Nucleus accumbens (tissue), 56 donors: Measurements from ENCODE around the gene PRDX1.

ENCODE experiments used
- DNase-seq, 56 donors: peaks; one replicate each; lab custom pipeline; 2025; lab: John Stamatoyannopoulos, UW

The PRDX1 gene

GRCh38 chr1:45521413-45522323 lies at the start of gene PRDX1:
Gene PRDX1, minus strand, starts transcription at chr1:45521884. Its CDS starts 2,841 bp downstream, at chr1:45519043.
- peak; percentile 79 to 98 (median 94) for DNase-seq

GRCh38 chr1:45570631-45571030 lies 48.9 kb upstream of the PRDX1 start:
- no peak for DNase-seq

- DNase-seq = peak in 49 of 56 donors; percentile 6 to 79 (median 48)
These were observed 48.4 kb upstream of the PRDX1 start for GRCh38 chr1:45569962-45570581.

- DNase-seq = no peak
These were observed 47.9 kb upstream of the PRDX1 start for GRCh38 chr1:45569571-45569961.

GRCh38 chr1:45568421-45568820 lies 46.7 kb upstream of the PRDX1 start:
- no peak for DNase-seq

GRCh38 chr1:45567911-45568310 lies 46.2 kb upstream of the PRDX1 start:
- no peak for DNase-seq

- DNase-seq = no peak
These were observed 45.0 kb upstream of the PRDX1 start for GRCh38 chr1:45566722-45567121.

- no peak for DNase-seq
These were observed 42.2 kb upstream of the PRDX1 start for GRCh38 chr1:45563843-45564242.

- no peak for DNase-seq
These were observed 35.8 kb upstream of the PRDX1 start for GRCh38 chr1:45557422-45557944.

GRCh38 chr1:45554198-45554597 lies 32.5 kb upstream of the PRDX1 start:
- no peak for DNase-seq

- DNase-seq = no peak
These were observed 30.6 kb upstream of the PRDX1 start for GRCh38 chr1:45552331-45552730.

GRCh38 chr1:45551684-45552083 lies 30.0 kb upstream of the PRDX1 start:
- DNase-seq = no peak

- DNase-seq = peak in 55 of 56 donors; percentile 48 to 96 (median 83)
These were observed 29.0 kb upstream of the PRDX1 start, which contains the start of gene AKR1A1 for GRCh38 chr1:45550401-45551351. Gene AKR1A1, plus strand, starts transcription at chr1:45550826. Its CDS starts 10,969 bp downstream, at chr1:45561795.

- no peak for DNase-seq
These were observed 24.0 kb upstream of the PRDX1 start for GRCh38 chr1:45545553-45546310.

GRCh38 chr1:45545019-45545493 lies 23.4 kb upstream of the PRDX1 start:
- DNase-seq = no peak

GRCh38 chr1:45544530-45544929 lies 22.8 kb upstream of the PRDX1 start:
- DNase-seq = no peak

GRCh38 chr1:45543581-45544417 lies 22.1 kb upstream of the PRDX1 start:
- DNase-seq = peak in 25 of 56 donors; percentile 1 to 56 (median 14)

- DNase-seq = no peak
These were observed 20.9 kb upstream of the PRDX1 start for GRCh38 chr1:45542591-45542990.
